ENCODE results near the gene ZFPL1. TPM values are rescaled to one million over a fixed set of nuclear protein-coding genes. Genes with fewer than 3 reads are reported as not detected.

Gene ZFPL1
- total RNA-seq, 2 experiments from 2014 or later = 38.4 to 43.9 TPM

DNA sequence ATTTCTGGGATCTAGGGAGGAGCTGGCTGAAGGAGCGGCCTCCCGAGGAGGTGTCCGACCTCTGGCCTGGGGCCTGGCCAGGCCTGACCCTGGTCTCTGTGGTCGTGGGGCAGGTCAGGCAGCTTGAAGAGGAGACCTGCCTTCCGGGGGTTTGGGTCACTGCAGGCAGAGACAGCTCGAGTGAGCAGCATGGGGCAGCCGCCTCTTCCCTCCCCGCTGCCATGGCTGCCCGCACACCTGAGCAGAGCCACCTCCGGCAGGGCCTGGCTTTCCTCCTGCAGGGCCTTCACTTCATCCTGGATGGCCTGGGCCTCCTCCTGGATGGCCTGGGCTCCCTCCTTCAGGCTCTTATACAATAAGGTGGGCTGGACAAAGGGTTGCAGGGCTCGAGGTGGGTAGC lies 17.7 kb upstream of the ZFPL1 start:
- intact Hi-C loops (cut with micrococcal nuclease; ENCODE audit: unreplicated experiment) = no loop called here
- no TSS peak for BruUV-seq (replicated peaks)
- Histone ChIP-seq H3K4me3 (ENCODE audit: low read depth, low read length, poor library complexity, severe bottlenecking) (no peak overlapping the region), H3K36me3 (ENCODE audit: insufficient read depth, low read length) (no peaks in the 10 kb centered on the region), H3K4me1 (ENCODE audit: insufficient read depth, low read length, poor library complexity, severe bottlenecking) (peaks cover 14% of the 10 kb centered on the region), H2AFZ (ENCODE audit: low read length) (no peak overlapping the region), H3K79me2 (ENCODE audit: insufficient read depth, low read depth, low read length) (no peaks in the 10 kb centered on the region), H4K20me1 (ENCODE audit: insufficient read depth, low read length) (no peaks in the 10 kb centered on the region), H3K9me3 (ENCODE audit: low read length) (no peaks in the 10 kb centered on the region), H3K9me2 (ENCODE audit: insufficient read depth, low read length) (no peaks in the 10 kb centered on the region), H3K27ac (ENCODE audit: low read depth, low read length, poor library complexity, severe bottlenecking) (no peak overlapping the region), H3K4me2 (ENCODE audit: low read length) (0 out of 2 replicates have a peak overlapping the region, but pooled peaks have one; percentile 33)
- no peak for TF ChIP-seq EZH2phosphoT487 (IDR thresholded peaks at IDR 0.05; ENCODE audit: borderline replicate concordance, low read depth, low read length)
- TF ChIP-seq, protein P1, sequence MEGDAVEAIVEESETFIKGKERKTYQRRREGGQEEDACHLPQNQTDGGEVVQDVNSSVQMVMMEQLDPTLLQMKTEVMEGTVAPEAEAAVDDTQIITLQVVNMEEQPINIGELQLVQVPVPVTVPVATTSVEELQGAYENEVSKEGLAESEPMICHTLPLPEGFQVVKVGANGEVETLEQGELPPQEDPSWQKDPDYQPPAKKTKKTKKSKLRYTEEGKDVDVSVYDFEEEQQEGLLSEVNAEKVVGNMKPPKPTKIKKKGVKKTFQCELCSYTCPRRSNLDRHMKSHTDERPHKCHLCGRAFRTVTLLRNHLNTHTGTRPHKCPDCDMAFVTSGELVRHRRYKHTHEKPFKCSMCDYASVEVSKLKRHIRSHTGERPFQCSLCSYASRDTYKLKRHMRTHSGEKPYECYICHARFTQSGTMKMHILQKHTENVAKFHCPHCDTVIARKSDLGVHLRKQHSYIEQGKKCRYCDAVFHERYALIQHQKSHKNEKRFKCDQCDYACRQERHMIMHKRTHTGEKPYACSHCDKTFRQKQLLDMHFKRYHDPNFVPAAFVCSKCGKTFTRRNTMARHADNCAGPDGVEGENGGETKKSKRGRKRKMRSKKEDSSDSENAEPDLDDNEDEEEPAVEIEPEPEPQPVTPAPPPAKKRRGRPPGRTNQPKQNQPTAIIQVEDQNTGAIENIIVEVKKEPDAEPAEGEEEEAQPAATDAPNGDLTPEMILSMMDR (conservative IDR thresholded peaks at IDR 0.05; ENCODE audit: low read length) = no peak
- CTCF ChIA-PET (ENCODE audit: unreplicated experiment) = no interaction called here
- POLR2A ChIA-PET = interaction anchor here (0.7 kb wide), 1 partner anchor 49 kb away, joined by 4 read pairs; no protein-coding TSS in a partner anchor
- no peak for DNase-seq (ENCODE audit: low spot score)

DNA sequence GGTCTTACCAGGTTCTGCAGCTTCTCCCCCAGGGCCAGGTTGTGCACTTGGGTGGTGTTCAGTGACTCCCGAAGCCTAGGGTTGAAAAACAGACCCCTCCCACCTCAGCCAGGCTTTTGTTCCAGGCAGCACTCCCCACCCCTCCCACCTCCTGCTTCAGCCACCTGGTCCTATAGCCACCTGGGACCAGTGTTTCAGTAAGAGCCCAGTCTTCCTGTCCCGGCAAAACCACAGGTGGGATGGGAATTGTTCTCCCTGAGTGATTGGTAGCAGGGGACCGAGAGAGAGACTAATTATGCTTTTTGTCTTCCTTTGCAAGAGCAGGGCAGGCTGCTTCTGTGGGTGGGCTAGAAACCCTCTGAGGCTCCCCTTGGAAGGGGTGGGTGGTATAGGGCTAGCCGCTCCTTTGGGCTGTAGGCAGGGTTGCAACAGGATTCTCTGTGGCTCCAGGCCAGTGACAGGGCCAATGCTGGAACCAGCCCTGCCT lies 17.2 kb upstream of the ZFPL1 start:
- Histone ChIP-seq H3K79me2 (ENCODE audit: insufficient read depth, low read depth, low read length) (no peaks in the 10 kb centered on the region), H4K20me1 (ENCODE audit: insufficient read depth, low read length) (no peaks in the 10 kb centered on the region), H3K9me2 (ENCODE audit: insufficient read depth, low read length) (no peaks in the 10 kb centered on the region), H3K4me1 (ENCODE audit: insufficient read depth, low read length, poor library complexity, severe bottlenecking) (peaks cover 17% of the 10 kb centered on the region), H3K9me3 (ENCODE audit: low read length) (no peaks in the 10 kb centered on the region), H3K36me3 (ENCODE audit: insufficient read depth, low read length) (no peaks in the 10 kb centered on the region), H3K27ac (ENCODE audit: low read depth, low read length, poor library complexity, severe bottlenecking) (no peak overlapping the region), H3K4me3 (ENCODE audit: low read depth, low read length, poor library complexity, severe bottlenecking) (no peak overlapping the region), H3K4me2 (ENCODE audit: low read length) (peak overlapping the region; percentile 33; the same call in 1 of the 2 replicates), H2AFZ (ENCODE audit: low read length) (no peak overlapping the region)
- peak; percentile 20 for DNase-seq (ENCODE audit: low spot score)
- intact Hi-C loops (cut with micrococcal nuclease; ENCODE audit: unreplicated experiment) = no loop called here
- CTCF ChIA-PET (ENCODE audit: unreplicated experiment) = no interaction called here
- TF ChIP-seq EZH2phosphoT487 (IDR thresholded peaks at IDR 0.05; ENCODE audit: borderline replicate concordance, low read depth, low read length) = no peak
- TF ChIP-seq, protein P1 (conservative IDR thresholded peaks at IDR 0.05; ENCODE audit: low read length) = no peak
- POLR2A ChIA-PET = no interaction called here
- BruUV-seq (replicated peaks) = no TSS peak

DNA sequence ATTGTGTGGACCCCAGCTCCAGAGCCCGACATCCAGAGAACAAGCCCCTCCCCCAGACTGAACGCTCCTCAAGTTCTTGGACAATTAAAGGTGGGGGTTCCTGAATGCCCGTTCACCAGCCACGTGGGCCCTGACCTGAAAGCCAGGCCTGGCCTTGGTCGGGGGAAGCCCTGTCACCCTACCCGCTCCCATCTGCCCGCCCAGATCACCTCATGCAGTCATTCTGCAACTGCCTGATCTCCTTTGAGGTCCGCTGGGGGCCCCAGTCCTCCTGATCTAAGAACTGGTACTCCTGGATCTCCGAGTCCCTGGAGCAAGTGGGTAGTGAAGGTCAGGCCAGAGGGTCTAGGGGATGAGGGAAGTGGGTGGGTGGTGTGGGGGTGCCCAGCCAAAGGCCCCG lies 16.6 kb upstream of the ZFPL1 start:
- POLR2A ChIA-PET = no interaction called here
- no peaks in the 10 kb centered on the region for H3K79me2 ChIP-seq (ENCODE audit: insufficient read depth, low read depth, low read length)
- no TSS peak for BruUV-seq (replicated peaks)
- TF ChIP-seq EZH2phosphoT487 (IDR thresholded peaks at IDR 0.05; ENCODE audit: borderline replicate concordance, low read depth, low read length) = no peak
- TF ChIP-seq, protein P1 (conservative IDR thresholded peaks at IDR 0.05; ENCODE audit: low read length) = no peak
- H2AFZ ChIP-seq (ENCODE audit: low read length) = no peak overlapping the region
- no peak overlapping the region for H3K27ac ChIP-seq (ENCODE audit: low read depth, low read length, poor library complexity, severe bottlenecking)
- peaks cover 23% of the 10 kb centered on the region for H3K4me1 ChIP-seq (ENCODE audit: insufficient read depth, low read length, poor library complexity, severe bottlenecking)
- no peaks in the 10 kb centered on the region for H3K9me2 ChIP-seq (ENCODE audit: insufficient read depth, low read length)
- no peak overlapping the region for H3K4me3 ChIP-seq (ENCODE audit: low read depth, low read length, poor library complexity, severe bottlenecking)
- intact Hi-C loops (cut with micrococcal nuclease; ENCODE audit: unreplicated experiment) = no loop called here
- no peaks in the 10 kb centered on the region for H3K9me3 ChIP-seq (ENCODE audit: low read length)
- H3K4me2 ChIP-seq (ENCODE audit: low read length) = no peak overlapping the region
- DNase-seq (ENCODE audit: low spot score) = no peak
- no peaks in the 10 kb centered on the region for H3K36me3 ChIP-seq (ENCODE audit: insufficient read depth, low read length)
- H4K20me1 ChIP-seq (ENCODE audit: insufficient read depth, low read length) = no peaks in the 10 kb centered on the region
- CTCF ChIA-PET (ENCODE audit: unreplicated experiment) = no interaction called here
